GM12878 (cell line): ENCODE measurements around the gene MLLT3. TPM values are rescaled to one million over a fixed set of nuclear protein-coding genes. Genes with fewer than 3 reads are reported as not detected.

Experiments used
- ATAC-seq: fragments of 200-7000 bp; cut with Tn5 transposase; 3 replicates; pipeline ENCODE4 v1.9.1; 2020; ENCODE audit warnings: mild to moderate bottlenecking, moderate library complexity
- BruUV-seq: library from RNA; stranded (reverse); fragments of 400-500 nt; replicated peaks from 2 replicates; lab custom pipeline; 2021; lab: Mats Ljungman, UMichigan
- CTCF ChIA-PET: fragments of 300-600 bp; sonication (Branson Sonifier 250); formaldehyde crosslinking; extraction: SDS; loops from one replicate; lab custom pipeline; 2021; ENCODE audit warnings: inconsistent platforms; lab: Yijun Ruan, JAX
- POLR2A ChIA-PET: fragments of 350-600 bp; formaldehyde crosslinking; extraction: SDS; loops from one replicate; lab custom pipeline; 2021; ENCODE audit warnings: inconsistent platforms; lab: Charles Lee
- RAD21 ChIA-PET: fragments of 300-600 bp; sonication (Branson Sonifier 250); formaldehyde crosslinking; loops from one replicate; lab custom pipeline; 2023; ENCODE audit warnings: antibody characterized with exemption; ENCODE audit not compliant: unreplicated experiment; lab: Charles Lee
- SMC1A ChIA-PET: fragments of 300-600 bp; sonication (Branson Sonifier 250); formaldehyde crosslinking; loops from one replicate; lab custom pipeline; 2023; ENCODE audit not compliant: unreplicated experiment, uncharacterized antibody; lab: Charles Lee
- DNase-seq: peaks from one replicate; pipeline ENCODE4 v3.0.0-alpha.2; 2011; ENCODE audit warnings: low read depth, low spot score
- FAIRE-seq: peaks from 3 replicates; lab custom pipeline; 2011; peaks lifted over from hg19 to GRCh38; lab: Jason Lieb, UNC
- H2AFZ ChIP-seq: 2 replicates; pipeline ENCODE4 v1.6.0; 2011; ENCODE audit warnings: low read depth, low read length, control low read depth; ENCODE audit not compliant: control insufficient read depth
- H3K27ac ChIP-seq: 2 replicates; pipeline ENCODE4 v1.5.1; 2011; ENCODE audit warnings: control low read depth; ENCODE audit not compliant: control insufficient read depth, insufficient read depth
- H3K27me3 ChIP-seq, 2 experiments: replicated peaks in 1 of 2; 2 replicates each; pipeline versions ENCODE4 v1.6.0 to v1.6.1; 2011; ENCODE audit warnings: low read length in 1 of 2; ENCODE audit not compliant: control insufficient read depth in 2 of 2, insufficient read depth in 2 of 2
- H3K36me3 ChIP-seq, 2 experiments: 2 replicates each; pipeline ENCODE4 v1.5.1; 2011; ENCODE audit warnings: low read length in 1 of 2; ENCODE audit not compliant: control insufficient read depth in 2 of 2, insufficient read depth in 2 of 2
- H3K4me1 ChIP-seq: 2 replicates; pipeline ENCODE4 v1.6.1; 2011; ENCODE audit warnings: mild to moderate bottlenecking, low read length, moderate library complexity, mixed read lengths; ENCODE audit not compliant: control insufficient read depth, insufficient read depth
- H3K4me2 ChIP-seq: 2 replicates; pipeline ENCODE4 v1.6.0; 2011; ENCODE audit warnings: control low read depth; ENCODE audit not compliant: control insufficient read depth, insufficient read depth
- H3K4me3 ChIP-seq: fragments of 200-600 bp; sonication (generic); 2 replicates; pipeline ENCODE4 v1.5.1; 2016
- H3K79me2 ChIP-seq: 2 replicates; pipeline ENCODE4 v1.6.0; 2011; ENCODE audit warnings: low read length; ENCODE audit not compliant: control insufficient read depth, insufficient read depth
- H3K9ac ChIP-seq: 2 replicates; pipeline ENCODE4 v1.8.0; 2011; ENCODE audit warnings: low read length, control low read depth, mixed read lengths; ENCODE audit not compliant: control insufficient read depth, insufficient read depth
- H3K9me3 ChIP-seq: replicated peaks from 3 replicates; pipeline ENCODE4 v1.5.1; 2011; ENCODE audit warnings: mild to moderate bottlenecking, low read length; ENCODE audit not compliant: control insufficient read depth, insufficient read depth
- H4K20me1 ChIP-seq: 2 replicates; pipeline ENCODE4 v1.6.0; 2011; ENCODE audit not compliant: control insufficient read depth, insufficient read depth
- BACH1 ChIP-seq: fragments of 450-650 bp; IDR thresholded peaks from 2 replicates; pipeline ENCODE4 v1.6.1; 2017; ENCODE audit warnings: mild to moderate bottlenecking, borderline replicate concordance
- CREM ChIP-seq: IDR thresholded peaks from 2 replicates; pipeline ENCODE4 v1.6.1; 2014; ENCODE audit warnings: antibody characterized with exemption, low read depth
- DPF2 ChIP-seq: fragments of 450-650 bp; IDR thresholded peaks from 2 replicates; pipeline ENCODE4 v1.6.1; 2017; ENCODE audit warnings: mild to moderate bottlenecking
- ESRRA ChIP-seq: IDR thresholded peaks from 2 replicates; pipeline ENCODE4 v1.6.1; 2012; ENCODE audit warnings: mild to moderate bottlenecking, low read length, improper control_type of control experiment
- HCFC1 ChIP-seq: fragments of 150-350 bp; IDR thresholded peaks from 2 replicates; pipeline ENCODE4 v1.6.1; 2014; ENCODE audit warnings: low read length
- HDAC2 ChIP-seq: fragments of 200-600 bp; sonication (generic); IDR thresholded peaks from 2 replicates; pipeline ENCODE4 v1.6.1; 2017
- NFXL1 ChIP-seq: fragments of 450-650 bp; IDR thresholded peaks from 2 replicates; pipeline ENCODE4 v1.6.1; 2017; ENCODE audit warnings: antibody characterized with exemption, mild to moderate bottlenecking, borderline replicate concordance
- POLR2A ChIP-seq: IDR thresholded peaks from 2 replicates; pipeline ENCODE4 v1.6.1; 2011; ENCODE audit warnings: low read depth, mild to moderate bottlenecking, low read length
- POU2F2 ChIP-seq: IDR thresholded peaks from 3 replicates; pipeline ENCODE4 v1.6.1; 2011; ENCODE audit warnings: low read depth, mild to moderate bottlenecking, low read length, borderline replicate concordance
- RELA ChIP-seq: fragments of 450-650 bp; IDR thresholded peaks from 2 replicates; pipeline ENCODE4 v1.8.0; 2014; ENCODE audit warnings: borderline replicate concordance; ENCODE audit not compliant: partially characterized antibody
- SMARCA5 ChIP-seq: fragments of 450-650 bp; IDR thresholded peaks from 2 replicates; pipeline ENCODE4 v1.6.1; 2017; ENCODE audit warnings: mild to moderate bottlenecking
- TARDBP ChIP-seq: IDR thresholded peaks from 2 replicates; pipeline ENCODE4 v1.6.1; 2016; ENCODE audit warnings: borderline replicate concordance
- USF2 ChIP-seq: IDR thresholded peaks from 2 replicates; pipeline ENCODE4 v1.6.1; 2011; ENCODE audit warnings: low read depth, low read length, improper control_type of control experiment, borderline replicate concordance
- ZBTB4 ChIP-seq: fragments of 450-650 bp; formaldehyde crosslinking; IDR thresholded peaks from 2 replicates; pipeline ENCODE4 v1.4.0; 2022; ENCODE audit warnings: mild to moderate bottlenecking, moderate library complexity
- ZNF207 ChIP-seq: fragments of 450-650 bp; IDR thresholded peaks from 2 replicates; pipeline ENCODE4 v1.6.1; 2014; ENCODE audit warnings: antibody characterized with exemption, mild to moderate bottlenecking, borderline replicate concordance
- ZNF622 ChIP-seq: fragments of 450-650 bp; IDR thresholded peaks from 2 replicates; pipeline ENCODE4 v1.6.1; 2017; ENCODE audit warnings: mild to moderate bottlenecking, inconsistent platforms
- ZZZ3 ChIP-seq: IDR thresholded peaks from 2 replicates; pipeline ENCODE4 v1.6.1; 2011; ENCODE audit warnings: low read depth; ENCODE audit not compliant: control insufficient read depth, insufficient read length
- WGBS: methylation state at CpG from one replicate; pipeline ENCODE4 v1.1.6; 2016; ENCODE audit warnings: low lambda C conversion rate; ENCODE audit not compliant: insufficient replicate concordance, insufficient coverage; ENCODE audit errors: missing lambda C conversion rate; 5-methylcytosine and 5-hydroxymethylcytosine counted together
- in situ Hi-C: fragments of 300-500 bp; cut with MboI; formaldehyde crosslinking; loops from 9 replicates; pipeline ENCODE4 v1.14.3; 2018; ENCODE audit warnings: mixed read lengths
- intact Hi-C: fragments of 100-400 bp; cut with micrococcal nuclease; formaldehyde crosslinking; loops from one replicate; pipeline ENCODE4 v1.14.2; 2022; ENCODE audit not compliant: unreplicated experiment
- polyA plus RNA-seq, 11 experiments: library from polyadenylated mRNA; depleted of rRNA in 4 of 11; unstranded in 6 of 11; stranded (reverse) in 5 of 11; fragments of >200 nt; fragmentation: Nextera tagmentation in 4 of 11; fragmentation: Illumina TruSeq in 1 of 11; extraction: Ambion mirVana in 4 of 11; extraction: Trizol in 1 of 11; gene quantifications; 1 replicate in 1 of 11; 2 replicates in 10 of 11; pipeline versions ENCODE4 v1.2.1 to v1.2.3, GENCODE V29; 2011 to 2016; ENCODE audit warnings: inconsistent platforms in 2 of 11, missing spikeins in 2 of 11, low read depth in 1 of 11
- total RNA-seq, 4 experiments: library from RNA; depleted of rRNA in 3 of 4; stranded (reverse); fragments of >200 nt in 3 of 4; fragmentation: Illumina TruSeq in 1 of 4; extraction: Trizol in 1 of 4; gene quantifications; 2 replicates each; pipeline versions ENCODE4 v1.2.1 to v1.2.3, GENCODE V29; 2013 to 2021

MLLT3 gene
- total and polyA plus RNA-seq, 10 of the 15 experiments (the other 5 are each of a cell fraction or from before 2014, with no cell fraction given), result 17.7 to 72.3 (median 35.6) TPM

GRCh38 chr9:20310024-20310423 is 312.3 kb downstream of the MLLT3 start:
- 81% methylated on average over 2 of the region's 2 CpGs for WGBS
- POLR2A ChIA-PET, result no interaction called here
- in situ Hi-C loops, result no loop called here

More at GRCh38 chr9:20310024-20310423, 312.3 kb downstream of the MLLT3 start:
- H2AFZ ChIP-seq, result no peak overlapping the region
- no peaks in the 10 kb centered on the region for H3K79me2 ChIP-seq
- ChIA-PET RAD21 (interaction anchor here (1.6 kb wide), 1 partner anchor 10 kb away, joined by 4 read pairs; no protein-coding TSS in a partner anchor), SMC1A (interaction anchor here (0.9 to 1.9 kb wide), 2 partner anchors 10 to 768 kb away, joined by 3 to 6 read pairs; no protein-coding TSS in a partner anchor), CTCF (no interaction called here)
- no peaks in the 10 kb centered on the region for H3K36me3 ChIP-seq
- intact Hi-C loops, result no loop called here
- H3K4me3 ChIP-seq, result no peak overlapping the region
- no TSS peak for BruUV-seq
- DNase-seq, result no peak
- H3K27ac ChIP-seq, result no peak overlapping the region
- FAIRE-seq, result no peak
- TF ChIP-seq ESRRA (no peak), RELA (no peak), SMARCA5 (no peak), HCFC1 (no peak), USF2 (no peak), TARDBP (no peak), HDAC2 (no peak), DPF2 (no peak), ZNF622 (no peak), NFXL1 (no peak), CREM (no peak), ZNF207 (no peak), POLR2A (no peak), ZZZ3 (no peak), ZBTB4 (no peak), BACH1 (no peak), POU2F2 (no peak)
- no peaks in the 10 kb centered on the region for H4K20me1 ChIP-seq
- no peaks in the 10 kb centered on the region for H3K4me1 ChIP-seq
- no peak overlapping the region for H3K9ac ChIP-seq
- H3K9me3 ChIP-seq, result no peaks in the 10 kb centered on the region
- ATAC-seq, result no peak
- no peaks in the 10 kb centered on the region; a peak in 1 of 4 replicates for H3K27me3 ChIP-seq
- H3K4me2 ChIP-seq, result no peak overlapping the region
